Memory B cell (primary cell): ENCODE results near the gene TBPL2.
"Not testable (repeated sequence)": the region's sequence is repeated elsewhere in the genome, so short reads cannot be mapped to it uniquely, and the experiment has no call there.

Experiments used
- ATAC-seq: fragments of 150-1000 bp; cut with Tn5 transposase; 2 replicates; pipeline ENCODE4 v1.10.0; 2021; ENCODE audit warnings: low read depth, mild to moderate bottlenecking, moderate library complexity
- DNase-seq, 2 donors: peaks; one replicate each; pipeline ENCODE4 v3.0.0; 2022; ENCODE audit warnings: low spot score in 2 of 2
- H3K27ac Mint-ChIP-seq: one replicate; pipeline ENCODE4 v1.8.0; 2022; ENCODE audit warnings: mild to moderate bottlenecking, moderate library complexity, mixed read lengths
- H3K27me3 Mint-ChIP-seq: one replicate; pipeline ENCODE4 v1.8.0; 2022; ENCODE audit warnings: mixed read lengths
- H3K36me3 Mint-ChIP-seq: one replicate; pipeline ENCODE4 v1.8.0; 2022; ENCODE audit warnings: mild to moderate bottlenecking, mixed read lengths
- H3K4me1 Mint-ChIP-seq: one replicate; pipeline ENCODE4 v1.8.0; 2022; ENCODE audit warnings: mixed read lengths
- H3K4me3 Mint-ChIP-seq: one replicate; pipeline ENCODE4 v1.8.0; 2022; ENCODE audit warnings: mild to moderate bottlenecking, moderate library complexity, mixed read lengths
- H3K9me3 Mint-ChIP-seq: one replicate; pipeline ENCODE4 v1.8.0; 2022; ENCODE audit warnings: mixed read lengths

Gene TBPL2

DNA sequence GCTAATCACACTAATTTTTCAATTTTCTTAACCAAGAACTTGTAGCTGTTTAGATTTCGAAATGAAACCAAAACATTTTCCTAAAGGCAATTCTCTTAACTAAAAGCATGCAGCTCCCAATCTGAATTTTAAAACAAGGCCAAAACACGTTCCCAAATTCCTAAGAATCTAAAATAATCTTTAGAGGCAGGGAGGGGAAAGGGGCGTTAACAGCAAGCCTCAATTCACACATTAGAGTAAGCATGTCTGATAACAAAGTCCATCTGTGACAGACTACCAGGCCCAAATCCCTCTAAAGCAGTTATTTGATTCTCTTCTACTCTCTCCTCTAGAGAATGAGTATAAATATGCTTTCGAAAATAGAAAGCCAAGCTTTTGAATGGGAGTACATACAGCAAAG lies 29.5 kb downstream of the TBPL2 start:
- H3K27ac Mint-ChIP-seq = peak overlapping the region; percentile 92
- H3K27me3 Mint-ChIP-seq = peaks cover 3% of the 10 kb centered on the region
- peaks cover 26% of the 10 kb centered on the region for H3K4me1 Mint-ChIP-seq
- ATAC-seq (no peak), DNase-seq (no peak)
- no peaks in the 10 kb centered on the region for H3K9me3 Mint-ChIP-seq
- H3K4me3 Mint-ChIP-seq = peak overlapping the region; percentile 92
- H3K36me3 Mint-ChIP-seq = peaks cover 3% of the 10 kb centered on the region

- H3K27me3 Mint-ChIP-seq = no peaks in the 10 kb centered on the region
- DNase-seq (no peak), ATAC-seq (no peak)
- no peak overlapping the region for H3K27ac Mint-ChIP-seq
- peaks cover 5% of the 10 kb centered on the region for H3K36me3 Mint-ChIP-seq
- no peaks in the 10 kb centered on the region for H3K9me3 Mint-ChIP-seq
- H3K4me3 Mint-ChIP-seq = no peak overlapping the region
- peaks cover 23% of the 10 kb centered on the region for H3K4me1 Mint-ChIP-seq
These were observed 36.1 kb downstream of the TBPL2 start for GRCh38 chr14:55404173-55404854.

DNA sequence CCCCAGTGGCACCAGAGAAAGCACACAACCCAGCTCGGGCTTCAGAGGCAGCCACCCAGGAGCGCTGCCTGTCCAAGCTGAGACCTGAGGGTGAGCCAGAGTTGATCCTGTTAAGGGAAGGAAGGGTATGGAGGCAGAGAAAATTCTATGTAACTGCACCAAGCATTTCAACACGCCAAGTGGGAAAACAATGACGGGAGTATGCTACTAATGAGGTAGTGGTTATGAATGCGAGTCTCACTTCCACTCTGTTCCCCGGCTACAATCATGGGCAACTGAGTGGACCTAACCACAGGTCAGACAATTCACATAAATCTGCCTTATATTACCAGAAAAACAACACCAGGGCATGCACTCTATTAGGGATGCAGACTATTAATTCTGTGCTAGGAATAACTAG lies 38.7 kb downstream of the TBPL2 start:
- Mint-ChIP-seq H3K9me3 (no peaks in the 10 kb centered on the region), H3K27me3 (no peaks in the 10 kb centered on the region), H3K4me1 (peaks cover 15% of the 10 kb centered on the region)

GRCh38 chr14:55399852-55400251 lies 40.6 kb downstream of the TBPL2 start:
- H3K36me3 Mint-ChIP-seq = peaks cover 12% of the 10 kb centered on the region
- DNase-seq (no peak), ATAC-seq (no peak)
- H3K9me3 Mint-ChIP-seq = no peaks in the 10 kb centered on the region
- H3K27ac Mint-ChIP-seq = no peak overlapping the region
- no peak overlapping the region for H3K4me3 Mint-ChIP-seq
- no peaks in the 10 kb centered on the region for H3K27me3 Mint-ChIP-seq
- H3K4me1 Mint-ChIP-seq = peaks cover 15% of the 10 kb centered on the region

More for the DNA sequence above, 38.7 kb downstream of the TBPL2 start:
- no peak overlapping the region for H3K4me3 Mint-ChIP-seq
- H3K36me3 Mint-ChIP-seq = peaks cover 6% of the 10 kb centered on the region
- no peak for DNase-seq
- ATAC-seq = no peak
- H3K27ac Mint-ChIP-seq = no peak overlapping the region

DNA sequence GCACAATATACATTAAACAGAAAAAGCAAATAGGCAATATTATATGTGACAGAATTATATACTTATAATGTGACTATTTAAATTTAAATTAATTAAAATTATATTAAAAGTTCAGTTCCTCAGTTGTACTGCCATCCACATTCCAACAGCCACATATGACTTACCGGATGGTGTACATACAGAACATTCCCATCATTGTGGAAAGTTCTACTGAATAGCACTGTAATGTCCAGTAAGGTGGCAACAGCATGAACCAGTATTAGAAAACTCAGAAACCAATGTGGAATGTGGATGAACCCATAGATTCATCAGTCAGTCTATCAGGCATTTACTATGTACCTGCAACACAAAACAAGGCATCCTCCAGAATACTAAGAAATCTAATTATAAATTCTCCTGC lies 41.2 kb downstream of the TBPL2 start:
- Mint-ChIP-seq H3K27me3 (no peaks in the 10 kb centered on the region), H3K4me3 (no peak overlapping the region), H3K27ac (no peak overlapping the region), H3K4me1 (peaks cover 13% of the 10 kb centered on the region), H3K36me3 (peaks cover 13% of the 10 kb centered on the region), H3K9me3 (no peaks in the 10 kb centered on the region)
- no peak for DNase-seq
- no peak for ATAC-seq

- no peak overlapping the region for H3K4me3 Mint-ChIP-seq
- H3K9me3 Mint-ChIP-seq = no peaks in the 10 kb centered on the region
- ATAC-seq (no peak), DNase-seq (no peak)
- peaks cover 13% of the 10 kb centered on the region for H3K36me3 Mint-ChIP-seq
- no peak overlapping the region for H3K27ac Mint-ChIP-seq
- H3K4me1 Mint-ChIP-seq = peaks cover 12% of the 10 kb centered on the region
- no peaks in the 10 kb centered on the region for H3K27me3 Mint-ChIP-seq
These were observed 41.7 kb downstream of the TBPL2 start for GRCh38 chr14:55398679-55399078.

GRCh38 chr14:55389330-55389729 lies 51.1 kb downstream of the TBPL2 start:
- no peaks in the 10 kb centered on the region for H3K9me3 Mint-ChIP-seq
- H3K27ac Mint-ChIP-seq = no peak overlapping the region
- DNase-seq (no peak), ATAC-seq (no peak)
- H3K4me3 Mint-ChIP-seq = no peak overlapping the region
- peaks cover 34% of the 10 kb centered on the region for H3K36me3 Mint-ChIP-seq
- no peaks in the 10 kb centered on the region for H3K4me1 Mint-ChIP-seq
- H3K27me3 Mint-ChIP-seq = no peaks in the 10 kb centered on the region

- Mint-ChIP-seq H3K27ac (no peak overlapping the region), H3K4me1 (no peaks in the 10 kb centered on the region), H3K27me3 (no peaks in the 10 kb centered on the region), H3K36me3 (peaks cover 40% of the 10 kb centered on the region), H3K4me3 (no peak overlapping the region), H3K9me3 (no peaks in the 10 kb centered on the region)
- no peak for DNase-seq
- no peak for ATAC-seq
These were observed 52.3 kb downstream of the TBPL2 start for GRCh38 chr14:55388160-55388559.

DNA sequence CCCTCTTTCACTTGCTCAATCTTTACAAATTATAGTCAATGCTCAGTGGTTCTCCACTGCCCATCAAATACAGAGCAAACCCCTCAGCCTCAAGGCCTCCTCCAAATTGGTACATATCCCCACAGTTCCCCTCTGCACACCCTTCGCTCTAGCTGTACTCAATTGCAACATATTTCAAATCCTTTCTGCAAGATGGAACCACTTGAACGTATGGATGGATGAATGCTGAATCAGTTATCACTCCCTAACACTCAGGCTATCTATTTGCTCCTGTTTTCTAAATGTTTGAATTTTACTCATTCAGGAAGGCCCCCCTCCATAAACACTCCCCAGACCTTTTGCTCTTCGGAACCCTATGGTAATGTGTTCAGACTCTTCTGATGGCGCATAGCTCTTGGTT lies 53.3 kb downstream of the TBPL2 start:
- Mint-ChIP-seq H3K9me3 (no peaks in the 10 kb centered on the region), H3K4me1 (no peaks in the 10 kb centered on the region), H3K27me3 (no peaks in the 10 kb centered on the region), H3K27ac (no peak overlapping the region), H3K36me3 (peaks cover 39% of the 10 kb centered on the region), H3K4me3 (no peak overlapping the region)
- no peak for DNase-seq
- no peak for ATAC-seq

GRCh38 chr14:55386037-55386808 lies 54.2 kb downstream of the TBPL2 start:
- Mint-ChIP-seq H3K4me3 (no peak overlapping the region), H3K9me3 (no peaks in the 10 kb centered on the region), H3K27ac (no peak overlapping the region), H3K36me3 (peaks cover 45% of the 10 kb centered on the region), H3K27me3 (no peaks in the 10 kb centered on the region), H3K4me1 (no peaks in the 10 kb centered on the region)
- no peak for DNase-seq
- no peak for ATAC-seq

GRCh38 chr14:55384536-55384935 lies 55.9 kb downstream of the TBPL2 start:
- Mint-ChIP-seq H3K9me3 (no peaks in the 10 kb centered on the region), H3K4me3 (no peak overlapping the region), H3K27me3 (no peaks in the 10 kb centered on the region), H3K27ac (no peak overlapping the region), H3K36me3 (peaks cover 45% of the 10 kb centered on the region), H3K4me1 (no peaks in the 10 kb centered on the region)
- no peak for ATAC-seq
- no peak for DNase-seq

GRCh38 chr14:55383541-55384140 lies 56.8 kb downstream of the TBPL2 start:
- no peaks in the 10 kb centered on the region for H3K4me1 Mint-ChIP-seq
- no peak for ATAC-seq
- H3K27me3 Mint-ChIP-seq = no peaks in the 10 kb centered on the region
- no peak overlapping the region for H3K27ac Mint-ChIP-seq
- no peak overlapping the region for H3K4me3 Mint-ChIP-seq
- no peak for DNase-seq
- H3K36me3 Mint-ChIP-seq = peaks cover 44% of the 10 kb centered on the region
- H3K9me3 Mint-ChIP-seq = no peaks in the 10 kb centered on the region

- H3K27ac Mint-ChIP-seq, ATAC-seq, H3K9me3 Mint-ChIP-seq, DNase-seq, H3K4me1 Mint-ChIP-seq, H3K4me3 Mint-ChIP-seq, H3K27me3 Mint-ChIP-seq: not testable (repeated sequence)
- peaks cover 41% of the 10 kb centered on the region for H3K36me3 Mint-ChIP-seq
These were observed 57.4 kb downstream of the TBPL2 start for GRCh38 chr14:55383056-55383466.

DNA sequence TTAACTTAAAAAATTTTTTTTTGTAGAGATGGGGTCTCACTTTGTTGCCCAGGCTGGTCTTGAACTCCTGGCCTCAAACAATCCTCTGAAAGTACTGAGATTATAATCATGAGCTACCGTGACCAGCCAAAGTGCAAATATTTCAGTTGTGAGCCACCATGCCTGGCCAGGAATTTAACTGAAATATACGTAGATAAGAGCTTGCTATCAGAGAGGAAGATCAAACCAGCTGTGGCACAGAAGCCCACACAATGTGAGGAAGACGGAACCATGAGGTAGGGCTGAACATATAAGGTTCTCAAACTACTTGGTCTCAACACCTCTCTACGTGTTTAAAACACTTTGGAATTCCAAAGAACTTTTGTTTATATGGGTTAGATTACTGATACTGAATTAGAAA lies 57.9 kb downstream of the TBPL2 start:
- Mint-ChIP-seq H3K9me3 (no peaks in the 10 kb centered on the region), H3K27ac (no peak overlapping the region), H3K4me3 (no peak overlapping the region), H3K27me3 (no peaks in the 10 kb centered on the region), H3K36me3 (peaks cover 42% of the 10 kb centered on the region), H3K4me1 (no peaks in the 10 kb centered on the region)
- DNase-seq (no peak), ATAC-seq (no peak)
